EL (cell line): ENCODE measurements around the gene METTL3.

Experiments used
- DNase-seq: peaks from one replicate; pipeline ENCODE4 v3.0.0-alpha.2; 2016

METTL3 gene

GRCh38 chr14:21526672-21527317 lies 15.7 kb upstream of the METTL3 start:
- no peak for DNase-seq

GRCh38 chr14:21525962-21526671 lies 15.0 kb upstream of the METTL3 start, which contains the start of gene SALL2:
SALL2 (minus strand) TSS chr14:21526346; CDS start chr14:21526127, 219 bp downstream.
- DNase-seq, result peak; percentile 76

DNA sequence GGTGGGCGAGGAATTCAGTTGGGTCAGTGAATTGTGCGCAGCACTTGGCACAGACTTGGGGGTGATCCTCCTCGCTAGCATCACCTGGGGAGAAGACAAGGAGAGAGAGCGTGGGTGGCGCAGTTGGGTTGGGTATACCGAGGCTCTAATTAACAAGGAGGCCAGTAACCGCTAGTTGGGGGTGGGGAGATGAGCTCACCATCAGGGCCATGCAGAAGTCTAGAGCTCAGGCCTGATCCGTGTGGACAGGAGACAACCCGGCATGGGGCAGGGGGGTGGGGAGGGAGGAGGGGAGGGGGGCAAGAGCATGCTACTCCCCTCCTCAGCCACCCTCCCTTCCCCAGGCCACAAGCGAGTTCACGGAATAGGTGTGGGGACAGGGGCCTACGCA lies 14.4 kb upstream of the METTL3 start:
- DNase-seq, result peak; percentile 15

DNA sequence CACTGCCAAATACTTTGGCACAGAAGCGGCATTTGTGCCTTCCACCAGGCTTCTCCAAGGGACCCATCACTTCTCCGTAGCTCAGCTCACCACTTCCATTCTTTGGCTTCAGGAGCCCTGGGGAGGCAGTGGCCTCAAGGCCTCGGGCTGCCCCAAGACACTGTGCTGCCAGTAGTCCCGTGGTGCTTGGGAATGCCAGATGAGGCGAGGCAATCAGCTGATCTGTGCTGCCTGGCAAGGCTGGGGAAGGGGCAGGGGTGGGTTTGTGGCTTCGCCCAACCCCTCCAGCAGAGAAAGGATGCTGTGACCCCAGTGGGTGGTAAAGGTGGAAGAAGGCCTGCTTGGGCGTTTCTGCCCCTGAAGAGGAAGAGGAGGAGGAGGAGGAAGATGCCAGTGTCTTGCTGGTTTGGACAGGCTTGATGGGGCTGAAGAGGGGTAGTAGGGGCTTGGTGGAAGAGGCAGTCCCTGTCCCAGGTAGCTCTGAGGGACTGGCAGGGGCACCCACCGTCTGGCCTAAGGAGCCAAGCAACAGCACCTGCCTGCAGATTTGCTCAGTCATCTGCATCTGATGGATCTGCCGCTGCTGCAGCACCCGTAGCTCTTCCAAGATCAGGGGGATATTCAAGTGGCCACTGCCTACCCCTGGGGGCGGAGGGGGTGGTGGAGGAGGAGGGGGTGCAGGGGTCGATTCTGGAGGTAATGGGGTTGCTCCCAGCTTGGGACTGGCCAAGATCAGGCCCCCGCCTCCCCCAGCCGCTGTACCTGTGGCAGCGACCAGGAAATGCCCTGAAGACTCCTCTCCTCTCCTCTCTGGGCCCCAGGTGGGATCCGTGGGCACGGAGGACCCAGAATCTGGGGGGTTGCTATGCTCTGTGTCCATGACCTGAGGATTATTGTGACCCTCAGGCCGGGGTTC lies 13.7 kb upstream of the METTL3 start:
- DNase-seq, result no peak

- DNase-seq, result no peak
Observed at GRCh38 chr14:21523203-21523602, 12.1 kb upstream of the METTL3 start.

DNA sequence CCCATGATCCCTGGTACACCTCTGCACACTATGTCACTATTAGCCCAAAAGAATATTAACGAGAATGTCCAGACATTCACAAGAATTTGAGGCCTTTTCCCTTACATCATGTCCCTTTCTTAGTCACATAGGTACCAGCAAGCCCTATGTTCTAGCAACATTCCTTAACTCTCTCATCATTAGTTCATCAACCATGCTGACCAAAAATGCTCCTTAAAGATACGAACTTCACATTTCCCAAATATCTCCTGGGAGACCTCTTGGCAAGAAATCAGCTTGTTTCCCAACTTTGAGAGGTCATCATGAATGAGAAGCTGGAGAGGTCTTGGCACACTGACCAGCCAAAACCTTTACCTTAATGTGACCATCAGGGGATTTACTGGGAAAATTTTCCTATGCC lies 10.4 kb upstream of the METTL3 start:
- DNase-seq, result peak; percentile 84

- no peak for DNase-seq
Observed at GRCh38 chr14:21520767-21521166, 9.6 kb upstream of the METTL3 start.

- no peak for DNase-seq
Observed at GRCh38 chr14:21518725-21519124, 7.6 kb upstream of the METTL3 start.

- DNase-seq, result no peak
Observed at GRCh38 chr14:21514341-21514740, 3.2 kb upstream of the METTL3 start.

GRCh38 chr14:21509432-21510143 lies 1.6 kb downstream of the METTL3 start:
- no peak for DNase-seq

DNA sequence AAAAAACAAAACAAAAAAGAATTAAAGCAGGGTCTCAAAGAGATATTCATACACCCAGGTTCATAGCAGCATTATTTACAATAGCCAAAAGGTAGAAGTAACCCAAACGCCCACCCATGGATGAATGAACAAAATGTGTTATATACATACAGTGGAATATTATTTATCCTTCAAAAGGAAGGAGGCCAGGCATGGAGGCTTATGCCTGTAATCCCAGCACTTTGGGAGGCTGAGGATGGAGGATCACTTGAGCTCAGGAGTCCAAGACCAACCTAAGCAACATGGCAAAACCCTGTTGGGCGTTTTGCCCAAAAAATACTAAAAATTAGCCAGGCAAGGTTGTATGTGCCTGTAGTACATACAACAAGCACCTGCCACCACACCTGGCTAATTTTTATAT lies 4.6 kb downstream of the METTL3 start:
- no peak for DNase-seq

DNA sequence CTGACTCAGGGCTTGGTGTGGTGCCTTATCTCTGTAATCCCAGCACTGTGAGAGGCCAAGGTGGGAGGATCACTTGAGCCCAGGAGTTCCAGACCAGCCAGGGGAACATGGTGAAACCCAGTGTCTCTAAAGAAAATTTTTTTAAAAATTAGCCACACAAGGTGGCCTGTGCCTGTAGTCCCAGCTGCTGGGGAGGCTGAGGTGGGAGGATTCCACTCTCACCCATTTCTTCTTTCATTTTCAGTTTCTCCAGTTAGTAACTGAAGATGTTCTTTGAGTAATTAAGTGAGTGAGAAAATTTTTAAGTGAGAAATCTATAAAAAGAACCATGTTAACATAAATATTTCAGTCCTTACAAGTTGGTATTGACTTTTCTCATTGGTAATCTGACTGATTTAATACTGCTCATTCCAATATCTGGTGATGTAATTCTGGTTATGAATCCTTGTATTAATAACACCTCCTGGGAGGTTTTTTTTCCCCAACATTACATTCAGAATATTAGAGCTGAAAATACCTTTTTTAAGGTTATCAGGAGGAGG lies 6.1 kb downstream of the METTL3 start:
- DNase-seq, result no peak

GRCh38 chr14:21503376-21503775 lies 7.8 kb downstream of the METTL3 start:
- DNase-seq, result no peak

GRCh38 chr14:21501568-21501967 lies 9.6 kb downstream of the METTL3 start:
- DNase-seq, result no peak

GRCh38 chr14:21498540-21499526 lies 12.3 kb downstream of the METTL3 start:
- DNase-seq, result peak; percentile 49

DNA sequence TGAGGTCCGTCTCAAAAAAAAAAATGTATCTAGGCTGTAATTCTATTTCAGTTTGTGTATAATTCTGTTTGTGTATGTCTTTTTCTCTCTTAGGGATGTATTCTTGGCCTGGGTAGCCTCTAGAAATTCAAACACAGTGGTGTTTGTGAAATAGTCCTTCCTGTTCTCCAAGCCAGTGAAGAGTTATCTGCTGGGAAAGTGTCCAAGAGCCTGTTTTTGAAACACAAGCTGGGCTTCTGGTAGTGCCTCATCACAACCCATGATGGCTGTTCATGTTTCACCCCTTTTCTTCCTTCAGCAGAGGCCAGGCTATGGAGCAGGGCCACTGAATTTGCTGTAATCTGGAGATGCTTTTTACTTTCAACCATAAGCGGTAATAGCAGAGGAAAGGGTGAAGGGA lies 14.7 kb downstream of the METTL3 start:
- no peak for DNase-seq

GRCh38 chr14:21494902-21495762 lies 16.0 kb downstream of the METTL3 start:
- DNase-seq, result peak; percentile 41

GRCh38 chr14:21486640-21487087 lies 24.5 kb downstream of the METTL3 start:
- DNase-seq, result peak; percentile 78

GRCh38 chr14:21476925-21477681 lies 34.0 kb downstream of the METTL3 start, which contains the start of the genes RAB2B and TOX4:
RAB2B (minus strand) TSS chr14:21476959; CDS start chr14:21476872, 87 bp downstream.
TOX4 (plus strand) TSS chr14:21477195; CDS start chr14:21477279, 84 bp downstream.
- peak; percentile 99 for DNase-seq
